Measurements from ENCODE around the gene SLC16A7.

DNA sequence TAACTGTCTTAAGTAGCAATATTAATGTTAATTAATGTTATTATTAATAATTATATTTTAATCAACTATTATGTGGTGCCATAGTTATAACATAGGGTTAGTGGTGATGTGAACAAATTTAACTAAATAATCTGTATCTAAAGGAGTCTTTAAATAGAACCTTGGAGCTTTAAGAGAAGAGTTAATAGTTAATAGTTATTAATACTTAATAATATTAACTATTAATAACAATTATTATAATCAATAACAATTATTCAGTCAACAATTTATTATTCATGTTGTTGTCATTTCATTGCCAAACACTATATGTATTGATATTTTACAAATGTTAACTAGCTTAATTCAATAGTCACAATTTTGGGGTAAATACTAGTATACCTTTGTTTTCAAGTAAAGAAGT, 58.2 kb downstream of the SLC16A7 start:
- TF ChIP-seq SUZ12 (IDR thresholded peaks at IDR 0.05; ENCODE audit: extremely low read depth, insufficient read depth, insufficient read length) = no peak
- TF ChIP-seq YY1 (IDR thresholded peaks at IDR 0.05; ENCODE audit: insufficient read depth, insufficient read length) = no peak
- no peak for TF ChIP-seq ZNF274 (IDR thresholded peaks at IDR 0.05; ENCODE audit: low read depth, low read length)
